ENCODE results near the gene PRSS21.

PRSS21 gene

DNA sequence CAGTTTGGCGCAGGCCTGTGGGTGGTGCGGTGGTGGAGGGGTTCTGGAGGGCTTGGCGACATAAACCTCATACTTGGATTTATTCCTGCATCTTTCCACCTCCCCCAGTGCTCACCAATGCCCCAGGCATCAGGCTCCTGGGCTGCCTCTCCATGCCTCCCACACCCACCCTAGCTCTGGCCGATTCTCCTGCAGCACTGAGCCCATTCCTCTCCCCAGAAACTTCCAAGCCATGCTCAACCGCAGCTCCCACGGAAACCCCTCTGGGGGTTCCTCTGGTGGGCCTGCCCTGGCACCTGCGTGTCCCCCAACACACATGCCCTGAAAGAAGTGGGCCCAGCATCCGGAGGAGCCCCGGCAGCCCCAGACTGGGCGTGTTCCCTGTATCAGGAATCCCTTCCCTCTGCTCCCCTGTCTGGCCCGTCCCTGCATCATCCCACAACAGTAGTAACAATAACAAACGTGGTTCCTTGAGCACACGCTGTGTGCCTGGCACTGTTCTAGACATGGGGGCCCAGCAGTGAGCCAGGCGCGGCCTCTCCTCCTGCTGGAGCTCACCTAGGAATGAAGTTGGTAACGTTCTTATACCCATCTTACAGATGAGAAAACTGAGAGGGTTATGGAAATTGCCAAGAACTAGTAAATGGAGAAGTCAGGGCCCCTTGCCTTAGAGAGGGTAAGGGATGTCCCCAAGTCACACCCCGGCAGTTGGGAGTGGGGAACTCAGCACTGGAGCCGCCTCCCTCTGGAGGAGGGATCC, 2.3 kb downstream of the PRSS21 start:
- Histone ChIP-seq H3K4me1 (ENCODE audit: control insufficient read depth in 1 of 2, insufficient read depth in 1 of 2, low read depth in 1 of 2, low read length in 1 of 2) (no peaks in the 10 kb centered on the region), H3K36me3 (no peaks in the 10 kb centered on the region), H3K27ac (no peak overlapping the region), H3K4me3 (ENCODE audit: low read depth in 1 of 2, low read length in 1 of 2) (no peak overlapping the region), H3K9me3 (no peaks in the 10 kb centered on the region), H3K27me3 (no peaks in the 10 kb centered on the region)
- TF ChIP-seq, protein P1, sequence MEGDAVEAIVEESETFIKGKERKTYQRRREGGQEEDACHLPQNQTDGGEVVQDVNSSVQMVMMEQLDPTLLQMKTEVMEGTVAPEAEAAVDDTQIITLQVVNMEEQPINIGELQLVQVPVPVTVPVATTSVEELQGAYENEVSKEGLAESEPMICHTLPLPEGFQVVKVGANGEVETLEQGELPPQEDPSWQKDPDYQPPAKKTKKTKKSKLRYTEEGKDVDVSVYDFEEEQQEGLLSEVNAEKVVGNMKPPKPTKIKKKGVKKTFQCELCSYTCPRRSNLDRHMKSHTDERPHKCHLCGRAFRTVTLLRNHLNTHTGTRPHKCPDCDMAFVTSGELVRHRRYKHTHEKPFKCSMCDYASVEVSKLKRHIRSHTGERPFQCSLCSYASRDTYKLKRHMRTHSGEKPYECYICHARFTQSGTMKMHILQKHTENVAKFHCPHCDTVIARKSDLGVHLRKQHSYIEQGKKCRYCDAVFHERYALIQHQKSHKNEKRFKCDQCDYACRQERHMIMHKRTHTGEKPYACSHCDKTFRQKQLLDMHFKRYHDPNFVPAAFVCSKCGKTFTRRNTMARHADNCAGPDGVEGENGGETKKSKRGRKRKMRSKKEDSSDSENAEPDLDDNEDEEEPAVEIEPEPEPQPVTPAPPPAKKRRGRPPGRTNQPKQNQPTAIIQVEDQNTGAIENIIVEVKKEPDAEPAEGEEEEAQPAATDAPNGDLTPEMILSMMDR (IDR thresholded peaks at IDR 0.05), result no peak

DNA sequence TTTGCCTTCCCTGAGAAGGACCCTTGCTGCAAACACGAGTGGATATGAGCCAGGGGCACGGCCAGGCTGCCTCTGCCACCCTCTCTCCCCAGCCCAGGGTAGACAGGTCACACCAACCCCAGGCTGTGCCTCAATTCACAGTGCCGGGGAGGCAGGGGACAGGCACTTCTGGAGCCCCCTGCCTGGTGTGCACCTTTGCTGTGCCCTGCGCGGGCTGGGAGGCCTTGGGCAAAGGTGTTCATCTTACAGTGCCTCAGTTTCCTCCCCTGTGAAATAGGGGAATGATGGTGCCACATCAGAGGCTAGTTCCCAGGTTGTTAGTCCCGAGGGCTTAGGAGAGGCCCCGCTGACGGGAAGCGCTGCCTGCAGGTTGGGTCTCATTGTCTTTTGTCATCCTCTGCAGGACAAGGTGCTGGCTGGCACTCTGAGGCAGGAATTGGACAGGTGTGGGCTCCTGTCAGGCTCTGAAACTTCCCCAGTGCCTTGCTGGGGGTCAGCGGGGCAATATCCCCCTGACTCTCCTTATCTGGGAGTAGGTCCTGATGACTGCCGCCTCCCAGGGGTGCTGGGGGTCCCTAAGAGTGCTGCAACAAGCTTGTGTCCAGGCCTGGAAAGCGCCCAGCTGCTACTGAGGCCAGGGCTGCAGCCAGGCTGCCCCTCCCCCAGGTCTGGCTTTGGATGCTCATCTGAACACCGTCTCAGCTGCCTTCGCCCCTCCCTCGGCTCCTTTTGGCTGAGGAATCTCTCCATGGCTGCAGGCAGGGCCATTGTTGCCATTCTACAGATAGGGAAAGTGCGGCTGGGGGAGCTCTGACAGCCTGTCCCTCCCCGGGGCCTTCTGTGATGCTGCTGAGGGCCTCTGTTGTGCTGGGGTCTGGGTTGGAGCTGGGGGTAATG, 3.1 kb downstream of the PRSS21 start:
- Histone ChIP-seq H3K4me3 (ENCODE audit: low read depth in 1 of 2, low read length in 1 of 2) (no peak overlapping the region), H3K27me3 (no peaks in the 10 kb centered on the region)

DNA sequence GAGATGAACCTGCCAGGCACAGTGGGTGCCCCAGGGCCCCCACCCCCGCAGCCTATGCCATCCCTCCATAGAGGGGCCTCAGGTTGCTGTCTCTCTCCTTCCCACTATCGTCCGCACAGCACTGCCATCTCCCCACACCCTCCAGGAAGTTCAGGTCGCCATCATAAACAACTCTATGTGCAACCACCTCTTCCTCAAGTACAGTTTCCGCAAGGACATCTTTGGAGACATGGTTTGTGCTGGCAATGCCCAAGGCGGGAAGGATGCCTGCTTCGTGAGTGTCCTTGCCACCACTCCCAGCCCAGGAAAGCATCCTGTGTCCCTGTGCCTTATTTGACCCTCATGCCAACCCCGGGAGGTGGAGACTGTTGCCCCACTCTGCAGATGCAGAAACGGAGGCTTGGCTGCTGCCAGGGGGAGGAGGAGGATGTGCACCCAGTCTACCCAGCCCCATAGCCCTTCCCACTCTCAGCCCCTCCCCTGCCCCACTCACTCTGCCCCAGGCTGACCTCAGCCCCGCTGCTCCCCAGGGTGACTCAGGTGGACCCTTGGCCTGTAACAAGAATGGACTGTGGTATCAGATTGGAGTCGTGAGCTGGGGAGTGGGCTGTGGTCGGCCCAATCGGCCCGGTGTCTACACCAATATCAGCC, 3.9 kb downstream of the PRSS21 start:
- no peaks in the 10 kb centered on the region for H3K36me3 ChIP-seq

More for the DNA sequence above, 3.1 kb downstream of the PRSS21 start:
- H3K36me3 ChIP-seq, result no peaks in the 10 kb centered on the region
- TF ChIP-seq, protein P1 (IDR thresholded peaks at IDR 0.05), result no peak
- no peak overlapping the region for H3K27ac ChIP-seq
- H3K9me3 ChIP-seq, result no peaks in the 10 kb centered on the region
- H3K4me1 ChIP-seq (ENCODE audit: control insufficient read depth in 1 of 2, insufficient read depth in 1 of 2, low read depth in 1 of 2, low read length in 1 of 2), result no peaks in the 10 kb centered on the region

DNA sequence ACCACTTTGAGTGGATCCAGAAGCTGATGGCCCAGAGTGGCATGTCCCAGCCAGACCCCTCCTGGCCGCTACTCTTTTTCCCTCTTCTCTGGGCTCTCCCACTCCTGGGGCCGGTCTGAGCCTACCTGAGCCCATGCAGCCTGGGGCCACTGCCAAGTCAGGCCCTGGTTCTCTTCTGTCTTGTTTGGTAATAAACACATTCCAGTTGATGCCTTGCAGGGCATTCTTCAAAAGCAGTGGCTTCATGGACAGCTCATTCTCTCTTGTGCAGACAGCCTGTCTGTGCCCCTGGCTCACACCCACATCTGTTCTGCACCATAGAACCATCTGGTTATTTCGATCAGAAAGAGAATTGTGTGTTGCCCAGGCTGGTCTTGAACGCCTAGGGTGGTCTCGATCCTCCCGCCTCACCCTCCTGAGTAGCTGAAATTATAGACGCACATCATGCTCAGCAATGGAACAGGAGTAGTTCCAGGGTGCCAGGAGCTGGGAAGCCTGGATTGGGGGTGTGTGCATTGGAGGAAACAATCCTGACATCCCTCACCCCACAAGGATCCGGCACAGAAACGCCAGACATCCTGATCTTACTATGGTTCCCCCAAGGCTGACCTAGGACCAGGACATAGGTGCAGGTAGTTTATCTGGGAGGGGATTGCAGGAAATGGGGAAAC, 4.6 kb downstream of the PRSS21 start:
- TF ChIP-seq, protein P1 (IDR thresholded peaks at IDR 0.05), result no peak
- no peaks in the 10 kb centered on the region for H3K4me1 ChIP-seq (ENCODE audit: control insufficient read depth in 1 of 2, insufficient read depth in 1 of 2, low read depth in 1 of 2, low read length in 1 of 2)
- no peak overlapping the region for H3K4me3 ChIP-seq (ENCODE audit: low read depth in 1 of 2, low read length in 1 of 2)
- H3K27ac ChIP-seq, result no peak overlapping the region
- no peaks in the 10 kb centered on the region for H3K36me3 ChIP-seq
- H3K9me3 ChIP-seq, result no peaks in the 10 kb centered on the region
- H3K27me3 ChIP-seq, result no peaks in the 10 kb centered on the region

More for the DNA sequence above, 3.9 kb downstream of the PRSS21 start:
- TF ChIP-seq, protein P1 (IDR thresholded peaks at IDR 0.05), result no peak
- Histone ChIP-seq H3K4me3 (ENCODE audit: low read depth in 1 of 2, low read length in 1 of 2) (no peak overlapping the region), H3K27me3 (no peaks in the 10 kb centered on the region), H3K27ac (no peak overlapping the region), H3K9me3 (no peaks in the 10 kb centered on the region), H3K4me1 (ENCODE audit: control insufficient read depth in 1 of 2, insufficient read depth in 1 of 2, low read depth in 1 of 2, low read length in 1 of 2) (no peaks in the 10 kb centered on the region)

DNA sequence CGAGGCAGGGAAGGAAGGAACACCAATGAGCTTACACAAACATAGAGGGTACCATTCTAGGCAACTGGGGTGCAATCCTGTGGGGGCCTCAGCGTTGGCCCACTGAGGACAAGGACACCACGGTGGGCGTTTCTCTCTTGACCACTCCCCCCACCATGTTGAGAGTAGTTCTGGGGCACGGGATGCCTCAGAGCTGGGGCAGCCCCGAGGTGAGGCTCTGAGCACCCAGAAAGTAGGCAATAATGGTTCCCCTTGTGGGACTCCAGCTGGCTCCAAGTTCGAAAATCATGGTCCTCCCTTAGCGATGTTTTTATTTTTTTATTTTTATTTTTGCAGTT, 5.1 kb downstream of the PRSS21 start:
- no peaks in the 10 kb centered on the region for H3K27me3 ChIP-seq
- no peaks in the 10 kb centered on the region for H3K4me1 ChIP-seq (ENCODE audit: control insufficient read depth in 1 of 2, insufficient read depth in 1 of 2, low read depth in 1 of 2, low read length in 1 of 2)
- H3K9me3 ChIP-seq, result no peaks in the 10 kb centered on the region
- no peaks in the 10 kb centered on the region for H3K36me3 ChIP-seq
- TF ChIP-seq, protein P1 (IDR thresholded peaks at IDR 0.05), result no peak
- H3K27ac ChIP-seq, result no peak overlapping the region
- no peak overlapping the region for H3K4me3 ChIP-seq (ENCODE audit: low read depth in 1 of 2, low read length in 1 of 2)
